GM18909 (cell line): ENCODE data around the gene GNL2.

Experiments used
- ATAC-seq: cut with Tn5 transposase; IDR thresholded peaks from one replicate; pipeline ENCODE4 v1.9.1; 2021; ENCODE audit warnings: mild to moderate bottlenecking; ENCODE audit not compliant: unreplicated experiment, poor library complexity

The GNL2 gene

GRCh38 chr1:37595440-37596181 lies at the start of gene GNL2:
Gene GNL2, minus strand, starts transcription at chr1:37595937. Its CDS starts 115 bp downstream, at chr1:37595822.
- peak; percentile 97 for ATAC-seq

- ATAC-seq: no peak
Measured at GRCh38 chr1:37641059-37641458, 45.3 kb upstream of the GNL2 start.

GRCh38 chr1:37636435-37636834 lies 40.7 kb upstream of the GNL2 start:
- no peak for ATAC-seq

- no peak for ATAC-seq
Measured at GRCh38 chr1:37634992-37635902, 39.5 kb upstream of the GNL2 start.

- no peak for ATAC-seq
Measured at GRCh38 chr1:37634244-37634991, 38.7 kb upstream of the GNL2 start, which contains the start of gene RSPO1. Gene RSPO1, minus strand, starts transcription at chr1:37634892. Its CDS starts 5,231 bp downstream, at chr1:37629661.

- no peak for ATAC-seq
Measured at GRCh38 chr1:37633938-37634243, 38.2 kb upstream of the GNL2 start.

- no peak for ATAC-seq
Measured at GRCh38 chr1:37633040-37633937, 37.6 kb upstream of the GNL2 start.

- ATAC-seq: no peak
Measured at GRCh38 chr1:37631036-37631435, 35.3 kb upstream of the GNL2 start.

- no peak for ATAC-seq
Measured at GRCh38 chr1:37630426-37631028, 34.8 kb upstream of the GNL2 start.

GRCh38 chr1:37629726-37630425 lies 34.1 kb upstream of the GNL2 start:
- ATAC-seq: no peak

- no peak for ATAC-seq
Measured at GRCh38 chr1:37629008-37629407, 33.3 kb upstream of the GNL2 start.

GRCh38 chr1:37628026-37628556 lies 32.4 kb upstream of the GNL2 start:
- no peak for ATAC-seq

- no peak for ATAC-seq
Measured at GRCh38 chr1:37622131-37622530, 26.4 kb upstream of the GNL2 start.

GRCh38 chr1:37621326-37621870 lies 25.7 kb upstream of the GNL2 start:
- ATAC-seq: no peak

- no peak for ATAC-seq
Measured at GRCh38 chr1:37620707-37621106, 25.0 kb upstream of the GNL2 start.

- no peak for ATAC-seq
Measured at GRCh38 chr1:37616330-37616729, 20.6 kb upstream of the GNL2 start.

GRCh38 chr1:37614105-37614504 lies 18.4 kb upstream of the GNL2 start:
- no peak for ATAC-seq

- no peak for ATAC-seq
Measured at GRCh38 chr1:37612186-37612585, 16.4 kb upstream of the GNL2 start.
